HEK293 (cell line): ENCODE measurements around the gene SRSF2.

Experiments
- CTCF ChIA-PET: fragments of 350-600 bp; formaldehyde crosslinking; extraction: SDS; loops from one replicate; lab custom pipeline; 2021; ENCODE audit warnings: antibody characterized with exemption; lab: Yijun Ruan, JAX
- POLR2A ChIA-PET: fragments of 300-600 bp; formaldehyde crosslinking; extraction: SDS; loops from one replicate; lab custom pipeline; 2020; ENCODE audit warnings: antibody characterized with exemption, inconsistent platforms; lab: Yijun Ruan, JAX
- H3K27ac ChIP-seq: fragments of 200-500 bp; sonication (Bioruptor generic); 2 replicates; pipeline ENCODE4 v1.5.1; 2014; ENCODE audit warnings: low read depth, low read length, control low read depth, inconsistent platforms; ENCODE audit errors: extremely low read depth
- H3K36me3 ChIP-seq, 2 experiments: fragments of 200-500 bp in 1 of 2; sonication (Bioruptor generic) in 1 of 2; 1 replicate in 1 of 2; 2 replicates in 1 of 2; pipeline ENCODE4 v1.5.1; 2014 to 2017; ENCODE audit warnings: inconsistent platforms in 2 of 2, low read length in 2 of 2; ENCODE audit not compliant: control insufficient read depth in 2 of 2, insufficient read depth in 1 of 2
- H3K4me1 ChIP-seq: fragments of 200-500 bp; sonication (Bioruptor generic); 2 replicates; pipeline ENCODE4 v1.5.1; 2014; ENCODE audit warnings: mild to moderate bottlenecking, low read length, inconsistent platforms; ENCODE audit not compliant: control insufficient read depth, insufficient read depth
- H3K4me3 ChIP-seq: 2 replicates; pipeline ENCODE4 v1.5.1; 2011; ENCODE audit warnings: low read depth, mild to moderate bottlenecking, control low read depth, low read length, moderate library complexity
- H3K9me3 ChIP-seq: fragments of 200-500 bp; sonication (Bioruptor generic); 2 replicates; pipeline ENCODE4 v1.5.1; 2014; ENCODE audit warnings: low read depth, low read length, inconsistent platforms; ENCODE audit not compliant: control insufficient read depth, insufficient read depth
- EGR2 ChIP-seq: fragments of 450-650 bp; formaldehyde crosslinking; IDR thresholded peaks from 2 replicates; pipeline ENCODE4 v1.5.1; 2016; ENCODE audit warnings: low read depth, missing biosample characterization, missing genetic modification characterization
- GLIS1 ChIP-seq: fragments of 450-650 bp; formaldehyde crosslinking; IDR thresholded peaks from 2 replicates; pipeline ENCODE4 v1.5.1; 2016; ENCODE audit warnings: missing biosample characterization, missing genetic modification characterization
- IKZF3 ChIP-seq: fragments of 450-650 bp; IDR thresholded peaks from 2 replicates; pipeline ENCODE4 v1.5.0; 2018; ENCODE audit warnings: missing biosample characterization, mild to moderate bottlenecking, missing genetic modification characterization, moderate library complexity
- KLF1 ChIP-seq: fragments of 450-650 bp; formaldehyde crosslinking; IDR thresholded peaks from 2 replicates; pipeline ENCODE4 v1.5.1; 2016; ENCODE audit warnings: missing biosample characterization, missing genetic modification characterization
- KLF7 ChIP-seq: fragments of 450-650 bp; formaldehyde crosslinking; IDR thresholded peaks from 2 replicates; pipeline ENCODE4 v1.5.1; 2016; ENCODE audit warnings: missing biosample characterization, missing genetic modification characterization, borderline replicate concordance
- OVOL3 ChIP-seq: fragments of 450-650 bp; formaldehyde crosslinking; IDR thresholded peaks from 2 replicates; pipeline ENCODE4 v1.5.1; 2016; ENCODE audit warnings: missing biosample characterization, missing genetic modification characterization
- REPIN1 ChIP-seq: fragments of 450-650 bp; formaldehyde crosslinking; IDR thresholded peaks from 2 replicates; pipeline ENCODE4 v1.5.1; 2017; ENCODE audit warnings: missing biosample characterization, missing genetic modification characterization, low read depth
- SCRT2 ChIP-seq: fragments of 450-650 bp; formaldehyde crosslinking; IDR thresholded peaks from 2 replicates; pipeline ENCODE4 v1.5.1; 2016; ENCODE audit warnings: missing biosample characterization, missing genetic modification characterization
- TRIM28 ChIP-seq: IDR thresholded peaks from 2 replicates; pipeline ENCODE4 v1.6.1; 2011; ENCODE audit warnings: low read length, control low read depth, borderline replicate concordance
- WT1 ChIP-seq: fragments of 450-650 bp; formaldehyde crosslinking; IDR thresholded peaks from 2 replicates; pipeline ENCODE4 v1.5.1; 2016; ENCODE audit warnings: missing biosample characterization, missing genetic modification characterization
- ZBTB20 ChIP-seq: fragments of 450-650 bp; formaldehyde crosslinking; IDR thresholded peaks from 2 replicates; pipeline ENCODE4 v1.5.1; 2016; ENCODE audit warnings: missing biosample characterization, missing genetic modification characterization
- ZBTB48 ChIP-seq: fragments of 450-650 bp; formaldehyde crosslinking; IDR thresholded peaks from 2 replicates; pipeline ENCODE4 v1.5.1; 2016; ENCODE audit warnings: missing biosample characterization, missing genetic modification characterization
- ZBTB7A ChIP-seq: fragments of 450-650 bp; formaldehyde crosslinking; IDR thresholded peaks from 2 replicates; pipeline ENCODE4 v1.5.1; 2016; ENCODE audit warnings: low read depth, missing biosample characterization, missing genetic modification characterization
- ZFHX2 ChIP-seq: fragments of 450-650 bp; formaldehyde crosslinking; conservative IDR thresholded peaks from 2 replicates; pipeline ENCODE4 v1.5.1; 2016; ENCODE audit warnings: missing biosample characterization, missing genetic modification characterization
- ZFP3 ChIP-seq: fragments of 450-650 bp; formaldehyde crosslinking; IDR thresholded peaks from 2 replicates; pipeline ENCODE4 v1.5.1; 2016; ENCODE audit warnings: low read depth, missing biosample characterization, missing genetic modification characterization
- ZNF132 ChIP-seq: fragments of 450-650 bp; formaldehyde crosslinking; IDR thresholded peaks from 2 replicates; pipeline ENCODE4 v1.5.1; 2017; ENCODE audit warnings: missing biosample characterization, missing genetic modification characterization, borderline replicate concordance
- ZNF140 ChIP-seq: fragments of 450-650 bp; formaldehyde crosslinking; IDR thresholded peaks from 2 replicates; pipeline ENCODE4 v1.5.1; 2016; ENCODE audit warnings: missing biosample characterization, missing genetic modification characterization
- ZNF146 ChIP-seq: fragments of 450-650 bp; formaldehyde crosslinking; IDR thresholded peaks from 2 replicates; pipeline ENCODE4 v1.5.1; 2016; ENCODE audit warnings: missing biosample characterization, missing genetic modification characterization
- ZNF311 ChIP-seq: fragments of 450-650 bp; formaldehyde crosslinking; IDR thresholded peaks from 2 replicates; pipeline ENCODE4 v1.5.1; 2017; ENCODE audit warnings: missing biosample characterization, missing genetic modification characterization, borderline replicate concordance
- ZNF350 ChIP-seq: fragments of 450-650 bp; formaldehyde crosslinking; IDR thresholded peaks from 2 replicates; pipeline ENCODE4 v1.5.0; 2017; ENCODE audit warnings: missing biosample characterization, mild to moderate bottlenecking, missing genetic modification characterization
- ZNF354C ChIP-seq: fragments of 450-650 bp; formaldehyde crosslinking; IDR thresholded peaks from 2 replicates; pipeline ENCODE4 v1.5.1; 2016; ENCODE audit warnings: missing biosample characterization, missing genetic modification characterization, low read depth, borderline replicate concordance
- ZNF366 ChIP-seq: fragments of 450-650 bp; formaldehyde crosslinking; conservative IDR thresholded peaks from 2 replicates; pipeline ENCODE4 v1.5.1; 2016; ENCODE audit warnings: missing biosample characterization, missing genetic modification characterization
- ZNF394 ChIP-seq: fragments of 450-650 bp; formaldehyde crosslinking; IDR thresholded peaks from 2 replicates; pipeline ENCODE4 v1.5.1; 2016; ENCODE audit warnings: missing biosample characterization, missing genetic modification characterization, mild to moderate bottlenecking, moderate library complexity, borderline replicate concordance
- ZNF548 ChIP-seq: fragments of 450-650 bp; formaldehyde crosslinking; IDR thresholded peaks from 2 replicates; pipeline ENCODE4 v1.5.1; 2016; ENCODE audit warnings: missing biosample characterization, missing genetic modification characterization
- ZNF596 ChIP-seq: fragments of 450-650 bp; IDR thresholded peaks from 2 replicates; pipeline ENCODE4 v1.5.0; 2018; ENCODE audit warnings: missing biosample characterization, mild to moderate bottlenecking, missing genetic modification characterization, moderate library complexity
- ZNF621 ChIP-seq: fragments of 450-650 bp; formaldehyde crosslinking; IDR thresholded peaks from 2 replicates; pipeline ENCODE4 v1.5.1; 2017; ENCODE audit warnings: missing biosample characterization, missing genetic modification characterization
- ZNF660 ChIP-seq: fragments of 450-650 bp; IDR thresholded peaks from 2 replicates; pipeline ENCODE4 v1.5.1; 2018; ENCODE audit warnings: missing biosample characterization, mild to moderate bottlenecking, missing genetic modification characterization
- ZNF768 ChIP-seq: fragments of 450-650 bp; formaldehyde crosslinking; IDR thresholded peaks from 2 replicates; pipeline ENCODE4 v1.5.1; 2018; ENCODE audit warnings: missing biosample characterization, mild to moderate bottlenecking, missing genetic modification characterization
- ZNF792 ChIP-seq: fragments of 450-650 bp; formaldehyde crosslinking; IDR thresholded peaks from 2 replicates; pipeline ENCODE4 v1.5.1; 2016; ENCODE audit warnings: missing biosample characterization, missing genetic modification characterization
- ZNF843 ChIP-seq: fragments of 450-650 bp; formaldehyde crosslinking; IDR thresholded peaks from 2 replicates; pipeline ENCODE4 v1.5.1; 2016; ENCODE audit warnings: missing biosample characterization, missing genetic modification characterization
- ZSCAN30 ChIP-seq: fragments of 450-650 bp; IDR thresholded peaks from 2 replicates; pipeline ENCODE4 v1.5.1; 2018; ENCODE audit warnings: missing biosample characterization, mild to moderate bottlenecking, missing genetic modification characterization, moderate library complexity
- TF ChIP-seq, protein P1 (sequence below): fragments of 450-650 bp; formaldehyde crosslinking; IDR thresholded peaks from 2 replicates; pipeline ENCODE4 v1.5.1; 2016; ENCODE audit warnings: missing biosample characterization, missing genetic modification characterization, borderline replicate concordance
- TF ChIP-seq, protein P2 (sequence below): fragments of 450-650 bp; formaldehyde crosslinking; IDR thresholded peaks from 2 replicates; pipeline ENCODE4 v1.5.1; 2016; ENCODE audit warnings: missing biosample characterization, missing genetic modification characterization
- TF ChIP-seq, protein P3 (sequence below): IDR thresholded peaks from 2 replicates; pipeline ENCODE4 v1.6.1; 2011; ENCODE audit warnings: mild to moderate bottlenecking, low read depth, low read length, borderline replicate concordance

The SRSF2 gene

DNA sequence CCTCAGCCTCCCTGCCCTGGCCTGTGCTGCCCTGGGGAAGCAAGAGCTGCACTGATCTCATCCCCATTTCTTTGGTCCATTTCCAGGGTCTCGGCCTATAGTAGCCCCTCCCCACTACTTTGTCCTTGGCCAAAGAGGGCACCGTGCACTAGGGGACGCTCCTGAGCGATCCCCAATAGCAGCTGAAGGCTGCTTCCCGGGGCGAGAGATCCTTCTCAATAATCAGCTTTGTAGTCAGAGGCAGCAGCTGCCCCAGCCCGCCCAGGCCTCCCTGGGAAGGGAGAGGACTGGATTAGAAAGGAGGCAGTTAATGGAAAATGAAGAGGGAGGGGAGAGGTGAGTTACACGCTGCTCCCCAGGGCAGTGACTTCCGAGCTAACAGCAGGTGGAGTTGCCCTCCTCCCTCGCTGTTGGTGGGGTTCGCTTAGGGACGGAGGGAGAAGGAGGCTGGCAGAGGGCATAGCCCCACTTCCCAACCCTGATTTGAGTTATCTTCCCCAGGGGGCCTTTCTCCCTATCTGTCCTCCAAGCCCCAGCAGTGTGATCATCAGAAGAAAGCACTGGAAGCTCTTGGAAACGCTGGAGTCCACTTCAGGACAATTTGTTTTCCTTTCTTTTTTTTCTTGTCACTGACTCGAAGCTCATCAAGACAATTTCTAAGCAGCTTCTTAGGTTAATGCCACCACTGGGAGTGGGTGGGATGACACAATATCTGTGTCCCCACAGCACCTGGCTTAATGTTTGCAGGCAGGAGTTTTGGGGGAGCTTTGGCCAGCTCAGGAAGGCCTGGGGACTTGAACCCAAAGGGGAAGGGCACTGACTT lies 28.9 kb downstream of the SRSF2 start (continued):
- TF ChIP-seq ZBTB20 (tag by site-specific recombination) (peak; percentile 67), ZNF350 (no peak), ZNF132 (no peak), GLIS1 (tag by site-specific recombination) (peak; percentile 40), ZNF311 (tag by site-specific recombination) (no peak), EGR2 (no peak), ZNF146 (tag by site-specific recombination) (no peak), ZNF366 (tag by site-specific recombination) (peak; percentile 24; the same call in 1 of the 2 replicates), ZBTB7A (no peak), KLF7 (tag by site-specific recombination) (no peak), ZNF596 (no peak), ZNF621 (no peak), ZFHX2 (tag by site-specific recombination) (no peak), WT1 (tag by site-specific recombination) (peak; percentile 65; the same call in 1 of the 2 replicates), ZNF768 (no peak), ZNF792 (tag by site-specific recombination) (no peak), KLF1 (tag by site-specific recombination) (no peak), ZNF843 (no peak)
- TF ChIP-seq, protein P1, sequence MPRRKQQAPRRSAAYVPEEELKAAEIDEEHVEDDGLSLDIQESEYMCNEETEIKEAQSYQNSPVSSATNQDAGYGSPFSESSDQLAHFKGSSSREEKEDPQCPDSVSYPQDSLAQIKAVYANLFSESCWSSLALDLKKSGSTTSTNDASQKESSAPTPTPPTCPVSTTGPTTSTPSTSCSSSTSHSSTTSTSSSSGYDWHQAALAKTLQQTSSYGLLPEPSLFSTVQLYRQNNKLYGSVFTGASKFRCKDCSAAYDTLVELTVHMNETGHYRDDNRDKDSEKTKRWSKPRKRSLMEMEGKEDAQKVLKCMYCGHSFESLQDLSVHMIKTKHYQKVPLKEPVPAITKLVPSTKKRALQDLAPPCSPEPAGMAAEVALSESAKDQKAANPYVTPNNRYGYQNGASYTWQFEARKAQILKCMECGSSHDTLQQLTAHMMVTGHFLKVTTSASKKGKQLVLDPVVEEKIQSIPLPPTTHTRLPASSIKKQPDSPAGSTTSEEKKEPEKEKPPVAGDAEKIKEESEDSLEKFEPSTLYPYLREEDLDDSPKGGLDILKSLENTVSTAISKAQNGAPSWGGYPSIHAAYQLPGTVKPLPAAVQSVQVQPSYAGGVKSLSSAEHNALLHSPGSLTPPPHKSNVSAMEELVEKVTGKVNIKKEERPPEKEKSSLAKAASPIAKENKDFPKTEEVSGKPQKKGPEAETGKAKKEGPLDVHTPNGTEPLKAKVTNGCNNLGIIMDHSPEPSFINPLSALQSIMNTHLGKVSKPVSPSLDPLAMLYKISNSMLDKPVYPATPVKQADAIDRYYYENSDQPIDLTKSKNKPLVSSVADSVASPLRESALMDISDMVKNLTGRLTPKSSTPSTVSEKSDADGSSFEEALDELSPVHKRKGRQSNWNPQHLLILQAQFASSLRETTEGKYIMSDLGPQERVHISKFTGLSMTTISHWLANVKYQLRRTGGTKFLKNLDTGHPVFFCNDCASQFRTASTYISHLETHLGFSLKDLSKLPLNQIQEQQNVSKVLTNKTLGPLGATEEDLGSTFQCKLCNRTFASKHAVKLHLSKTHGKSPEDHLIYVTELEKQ (tag by site-specific recombination) = no peak
- TF ChIP-seq, protein P2, sequence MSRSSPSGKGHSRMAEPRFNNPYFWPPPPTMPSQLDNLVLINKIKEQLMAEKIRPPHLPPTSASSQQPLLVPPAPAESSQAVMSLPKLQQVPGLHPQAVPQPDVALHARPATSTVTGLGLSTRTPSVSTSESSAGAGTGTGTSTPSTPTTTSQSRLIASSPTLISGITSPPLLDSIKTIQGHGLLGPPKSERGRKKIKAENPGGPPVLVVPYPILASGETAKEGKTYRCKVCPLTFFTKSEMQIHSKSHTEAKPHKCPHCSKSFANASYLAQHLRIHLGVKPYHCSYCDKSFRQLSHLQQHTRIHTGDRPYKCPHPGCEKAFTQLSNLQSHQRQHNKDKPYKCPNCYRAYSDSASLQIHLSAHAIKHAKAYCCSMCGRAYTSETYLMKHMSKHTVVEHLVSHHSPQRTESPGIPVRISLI (tag by site-specific recombination) = no peak

DNA sequence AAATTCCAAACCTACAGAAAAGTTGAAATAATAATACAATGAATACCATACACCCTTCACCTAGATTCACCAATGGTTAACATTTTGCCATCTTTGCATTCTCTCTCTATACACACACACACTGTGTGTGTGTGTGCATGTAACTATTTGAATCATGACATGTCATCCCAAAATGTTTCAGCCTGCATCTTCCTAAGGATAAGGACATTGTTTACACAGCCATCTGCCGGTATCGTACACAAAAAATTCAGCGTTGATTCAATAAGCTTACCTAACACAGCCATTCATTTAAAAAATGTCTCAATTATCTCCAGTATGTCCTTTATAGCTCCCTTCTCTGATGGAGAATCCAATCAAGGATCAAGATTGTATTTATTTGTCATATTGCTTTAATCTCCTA lies 30.3 kb downstream of the SRSF2 start:
- no peak overlapping the region for H3K27ac ChIP-seq
- ChIA-PET CTCF (interaction anchor here (4.6 kb wide), 1 partner anchor 25 kb away, joined by 22 read pairs; no protein-coding TSS in a partner anchor), POLR2A (interaction anchor here (1.1 kb wide), 1 partner anchor 18 kb away, joined by 3 read pairs; no protein-coding TSS in a partner anchor)
- peaks cover 26% of the 10 kb centered on the region for H3K4me1 ChIP-seq
- H3K36me3 ChIP-seq = peaks cover 0 to 18% of the 10 kb centered on the region in 2 experiments; a peak in 2 of 3 replicates
- H3K4me3 ChIP-seq = no peak overlapping the region
- no peaks in the 10 kb centered on the region for H3K9me3 ChIP-seq
- TF ChIP-seq ZFP3 (tag by site-specific recombination) = no peak
- TF ChIP-seq ZBTB20 (tag by site-specific recombination) = no peak
- no peak for TF ChIP-seq ZNF354C
- TF ChIP-seq ZNF660 (tag by site-specific recombination) = no peak
- TF ChIP-seq OVOL3 (tag by site-specific recombination) = no peak
- no peak for TF ChIP-seq ZNF621
- TF ChIP-seq SCRT2 (tag by site-specific recombination) = no peak
- no peak for TF ChIP-seq IKZF3
- TF ChIP-seq REPIN1 (tag by site-specific recombination) = no peak
- no peak for TF ChIP-seq ZNF140 (tag by site-specific recombination)
- TF ChIP-seq ZSCAN30 (tag by site-specific recombination) = no peak
- no peak for TF ChIP-seq TRIM28
- TF ChIP-seq ZNF548 = no peak
- TF ChIP-seq ZNF394 (tag by site-specific recombination) = no peak
- TF ChIP-seq, protein P3, sequence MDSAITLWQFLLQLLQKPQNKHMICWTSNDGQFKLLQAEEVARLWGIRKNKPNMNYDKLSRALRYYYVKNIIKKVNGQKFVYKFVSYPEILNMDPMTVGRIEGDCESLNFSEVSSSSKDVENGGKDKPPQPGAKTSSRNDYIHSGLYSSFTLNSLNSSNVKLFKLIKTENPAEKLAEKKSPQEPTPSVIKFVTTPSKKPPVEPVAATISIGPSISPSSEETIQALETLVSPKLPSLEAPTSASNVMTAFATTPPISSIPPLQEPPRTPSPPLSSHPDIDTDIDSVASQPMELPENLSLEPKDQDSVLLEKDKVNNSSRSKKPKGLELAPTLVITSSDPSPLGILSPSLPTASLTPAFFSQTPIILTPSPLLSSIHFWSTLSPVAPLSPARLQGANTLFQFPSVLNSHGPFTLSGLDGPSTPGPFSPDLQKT = no peak
- TF ChIP-seq ZBTB48 (tag by site-specific recombination) = no peak
